Dendritic cell treated with granulocyte-macrophage colony-stimulating factor and Interleukin-4, amounts not matched to agents 40 ng/mL and 50 ng/mL, for 4 days (primary cell): Measurements from ENCODE around the gene NAV2.

ENCODE experiments used
- H3K27ac Mint-ChIP-seq: one replicate; pipeline ENCODE4 v1.8.0; 2022; ENCODE audit warnings: mild to moderate bottlenecking, mixed read lengths
- H3K27me3 Mint-ChIP-seq: one replicate; pipeline ENCODE4 v1.8.0; 2022; ENCODE audit warnings: mild to moderate bottlenecking, mixed read lengths
- H3K36me3 Mint-ChIP-seq: one replicate; pipeline ENCODE4 v1.8.0; 2022; ENCODE audit warnings: low read depth, mixed read lengths
- H3K4me1 Mint-ChIP-seq: one replicate; pipeline ENCODE4 v1.8.0; 2022; ENCODE audit warnings: low read depth, mixed read lengths
- H3K4me3 Mint-ChIP-seq: one replicate; pipeline ENCODE4 v1.8.0; 2022; ENCODE audit warnings: mild to moderate bottlenecking, moderate library complexity, mixed read lengths
- H3K9me3 Mint-ChIP-seq: one replicate; pipeline ENCODE4 v1.8.0; 2022; ENCODE audit warnings: mixed read lengths
- intact Hi-C: fragments of 100-400 bp; cut with micrococcal nuclease; formaldehyde crosslinking; loops from one replicate; pipeline ENCODE4 v1.15.0; 2022

NAV2 gene

DNA sequence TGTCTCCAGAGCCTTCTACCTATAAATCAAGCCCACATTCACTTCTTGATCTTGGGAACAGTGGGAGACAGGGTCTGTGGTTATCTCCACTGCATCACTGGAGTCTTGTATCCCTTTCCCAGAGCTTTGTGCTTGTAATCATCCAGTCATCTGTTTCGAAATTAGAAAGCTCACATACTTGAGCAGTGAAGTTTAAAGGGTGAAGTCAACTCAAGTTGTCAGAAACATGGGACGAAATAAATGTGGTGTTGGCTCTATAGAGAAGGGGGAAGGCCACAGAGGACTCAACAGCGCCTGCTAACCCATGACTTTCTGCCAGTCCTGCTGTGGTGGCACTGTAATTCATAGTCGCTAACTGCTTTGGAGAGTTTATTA lies 250.2 kb downstream of the NAV2 start:
- intact Hi-C loops, result no loop called here
- no peak overlapping the region for H3K27ac Mint-ChIP-seq
- H3K4me1 Mint-ChIP-seq, result no peaks in the 10 kb centered on the region
- H3K9me3 Mint-ChIP-seq, result no peaks in the 10 kb centered on the region
- H3K27me3 Mint-ChIP-seq, result peaks cover 4% of the 10 kb centered on the region
- no peak overlapping the region for H3K4me3 Mint-ChIP-seq
- no peaks in the 10 kb centered on the region for H3K36me3 Mint-ChIP-seq

DNA sequence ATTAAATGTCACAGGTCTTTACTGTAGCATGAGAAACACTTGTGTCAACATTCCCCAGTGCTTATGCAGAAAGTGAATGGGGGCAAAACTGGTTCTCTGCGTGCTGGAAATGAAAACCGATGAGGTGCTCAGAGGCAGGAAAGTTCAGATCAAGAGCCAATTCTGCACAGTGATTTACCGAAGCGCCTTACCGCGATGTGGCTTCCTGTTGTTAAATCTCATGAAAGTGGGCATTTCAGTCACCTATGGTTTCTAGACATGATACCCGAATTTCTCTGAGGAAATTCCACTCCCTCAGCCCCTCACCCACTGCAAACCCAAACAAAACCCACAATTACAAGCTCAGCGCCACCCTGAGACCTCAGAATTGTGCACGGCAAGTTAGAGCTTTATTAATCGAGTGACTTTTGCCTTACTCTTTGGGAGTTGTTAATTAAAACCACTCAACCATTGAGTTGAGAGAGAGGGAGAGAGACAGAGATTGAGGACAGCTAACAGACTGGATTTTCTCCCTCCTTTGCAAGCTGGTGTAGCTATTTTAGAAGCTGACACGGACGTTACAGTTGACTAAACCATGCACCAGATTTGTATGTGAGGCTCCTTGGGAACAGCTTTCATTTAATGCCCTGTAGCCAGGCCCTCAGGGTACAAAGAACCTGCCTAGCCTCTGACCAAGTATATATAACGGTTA lies 251.2 kb downstream of the NAV2 start:
- peaks cover 4% of the 10 kb centered on the region for H3K27me3 Mint-ChIP-seq
- H3K9me3 Mint-ChIP-seq, result no peaks in the 10 kb centered on the region
- no peak overlapping the region for H3K4me3 Mint-ChIP-seq
- no peak overlapping the region for H3K27ac Mint-ChIP-seq
- intact Hi-C loops, result no loop called here
- H3K36me3 Mint-ChIP-seq, result no peaks in the 10 kb centered on the region
- H3K4me1 Mint-ChIP-seq, result no peaks in the 10 kb centered on the region

DNA sequence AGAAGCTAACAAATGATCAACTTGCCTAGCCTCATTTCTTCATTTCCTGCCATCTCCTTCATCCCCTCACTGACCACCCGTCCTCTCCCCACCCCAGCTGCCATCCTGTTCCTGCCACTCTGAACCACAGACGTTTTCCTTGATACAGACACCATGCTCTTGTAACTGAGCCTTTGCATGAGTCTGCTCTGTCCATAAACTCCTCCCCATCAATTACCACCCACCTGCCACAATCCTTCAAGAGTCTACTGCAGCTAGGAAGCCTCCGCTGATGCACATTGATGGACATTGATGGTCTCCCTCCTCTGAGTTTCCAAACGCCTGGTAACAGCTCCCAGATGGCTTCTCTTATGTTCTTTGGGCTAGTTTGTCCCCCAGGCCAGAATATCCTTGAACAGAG lies 253.8 kb downstream of the NAV2 start:
- intact Hi-C loops, result no loop called here
- Mint-ChIP-seq H3K9me3 (no peaks in the 10 kb centered on the region), H3K4me1 (no peaks in the 10 kb centered on the region), H3K27me3 (peaks cover 4% of the 10 kb centered on the region), H3K4me3 (no peak overlapping the region), H3K27ac (no peak overlapping the region), H3K36me3 (no peaks in the 10 kb centered on the region)

DNA sequence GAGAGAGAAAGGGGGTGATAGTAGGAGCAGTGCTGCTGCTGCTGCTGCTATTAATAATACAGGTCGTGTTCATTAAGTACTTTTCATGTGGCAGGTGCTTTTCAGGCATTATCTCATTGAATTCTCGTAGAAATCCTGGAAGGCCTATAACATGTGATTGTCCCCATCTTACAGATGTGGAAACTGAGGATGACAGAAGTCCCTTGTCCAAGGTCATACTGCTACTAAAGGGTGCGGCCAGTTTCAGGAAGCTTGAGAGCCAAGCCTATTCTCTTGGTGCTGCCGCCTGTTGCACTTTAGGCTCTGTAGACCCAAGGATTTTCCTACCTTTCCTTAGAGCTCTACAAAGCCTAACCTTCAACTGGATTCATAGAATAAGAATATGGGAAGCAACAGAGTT lies 254.3 kb downstream of the NAV2 start:
- Mint-ChIP-seq H3K36me3 (no peaks in the 10 kb centered on the region), H3K4me3 (no peak overlapping the region), H3K9me3 (no peaks in the 10 kb centered on the region), H3K4me1 (no peaks in the 10 kb centered on the region), H3K27me3 (peaks cover 4% of the 10 kb centered on the region), H3K27ac (no peak overlapping the region)
- intact Hi-C loops, result no loop called here

DNA sequence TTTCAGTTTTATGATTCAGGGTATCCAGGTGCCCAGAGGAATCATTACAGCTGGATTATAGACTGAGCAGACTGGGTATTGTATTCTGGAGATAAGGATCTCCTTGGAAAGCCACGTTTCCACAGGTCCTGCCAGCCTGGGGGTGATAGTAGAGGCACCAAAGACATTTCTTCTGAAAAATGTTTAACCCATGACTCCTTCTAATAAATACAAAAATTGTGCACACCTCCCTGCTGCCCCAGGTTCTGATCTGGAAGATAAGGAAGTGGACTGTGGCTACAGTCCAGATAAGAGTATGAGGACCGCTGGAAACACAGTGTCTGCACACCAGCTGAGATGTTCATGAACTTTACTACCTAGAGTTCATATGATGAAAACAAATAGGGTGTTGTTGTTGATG lies 255.2 kb downstream of the NAV2 start:
- Mint-ChIP-seq H3K27me3 (peaks cover 4% of the 10 kb centered on the region), H3K9me3 (no peaks in the 10 kb centered on the region), H3K4me3 (no peak overlapping the region), H3K27ac (no peak overlapping the region), H3K4me1 (no peaks in the 10 kb centered on the region), H3K36me3 (no peaks in the 10 kb centered on the region)
- intact Hi-C loops, result no loop called here

DNA sequence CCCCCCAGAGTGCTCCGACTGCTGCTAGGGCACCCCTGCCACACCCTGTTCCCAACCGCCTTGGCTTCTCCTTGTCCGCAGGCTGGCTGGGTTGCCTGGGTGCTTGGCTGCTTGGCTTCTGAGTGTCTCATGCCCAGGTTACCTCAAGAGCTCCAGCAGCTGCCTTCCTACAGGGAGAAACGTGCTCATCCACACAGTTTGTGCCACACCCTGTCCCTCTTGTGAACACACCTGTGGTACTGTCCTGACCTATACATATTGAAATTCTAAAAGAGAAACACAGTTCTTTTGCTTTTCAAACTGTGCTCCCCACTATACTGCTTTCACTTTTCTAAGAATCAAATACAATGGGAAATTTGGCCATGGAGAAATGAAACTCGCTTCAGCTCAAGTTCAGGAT lies 256.2 kb downstream of the NAV2 start:
- H3K27ac Mint-ChIP-seq, result no peak overlapping the region
- no peaks in the 10 kb centered on the region for H3K4me1 Mint-ChIP-seq
- no peak overlapping the region for H3K4me3 Mint-ChIP-seq
- peaks cover 2% of the 10 kb centered on the region for H3K27me3 Mint-ChIP-seq
- no peaks in the 10 kb centered on the region for H3K36me3 Mint-ChIP-seq
- intact Hi-C loops, result no loop called here
- no peaks in the 10 kb centered on the region for H3K9me3 Mint-ChIP-seq

DNA sequence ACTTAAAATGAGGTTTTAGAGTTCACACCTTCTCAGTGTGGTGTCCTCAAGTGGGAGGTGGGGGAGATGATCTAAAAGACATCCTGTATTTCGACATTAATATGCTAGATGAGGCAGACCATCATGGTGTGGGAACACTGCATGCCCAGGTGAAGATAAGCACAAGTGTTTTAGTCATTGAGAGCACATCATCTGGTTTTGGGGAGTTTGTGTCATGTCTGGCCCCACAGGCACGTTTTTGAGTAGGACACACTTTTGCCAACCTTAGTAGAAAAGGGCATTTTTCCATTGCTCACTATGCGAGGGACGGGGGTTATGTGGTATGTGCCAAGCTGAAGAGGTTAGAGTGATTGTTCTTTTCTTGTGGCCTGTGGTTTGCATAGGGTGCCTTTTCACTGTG lies 258.3 kb downstream of the NAV2 start:
- H3K4me1 Mint-ChIP-seq, result no peaks in the 10 kb centered on the region
- intact Hi-C loops, result no loop called here
- H3K4me3 Mint-ChIP-seq, result no peak overlapping the region
- no peak overlapping the region for H3K27ac Mint-ChIP-seq
- no peaks in the 10 kb centered on the region for H3K9me3 Mint-ChIP-seq
- no peaks in the 10 kb centered on the region for H3K36me3 Mint-ChIP-seq
- no peaks in the 10 kb centered on the region for H3K27me3 Mint-ChIP-seq

DNA sequence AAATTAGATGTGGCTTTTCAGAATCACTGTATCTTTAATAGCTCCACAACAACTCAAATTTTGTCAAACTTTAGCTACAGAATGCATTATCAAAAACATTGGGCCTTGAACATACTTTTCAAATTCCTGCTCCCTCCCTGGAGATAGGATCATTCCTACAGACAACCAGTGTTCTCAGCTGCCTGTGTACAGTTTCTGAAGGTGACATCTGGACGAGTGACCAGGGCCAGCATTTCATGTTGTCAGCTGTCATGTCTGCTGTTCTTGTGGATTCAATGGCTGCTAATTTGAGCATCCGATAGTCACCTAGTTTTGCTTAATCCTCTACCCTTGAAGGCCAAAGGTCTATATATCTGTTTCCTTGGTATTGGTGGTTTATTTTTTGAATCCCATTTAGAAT lies 259.5 kb downstream of the NAV2 start:
- Mint-ChIP-seq H3K27ac (no peak overlapping the region), H3K4me3 (no peak overlapping the region), H3K9me3 (no peaks in the 10 kb centered on the region), H3K4me1 (no peaks in the 10 kb centered on the region), H3K36me3 (no peaks in the 10 kb centered on the region), H3K27me3 (no peaks in the 10 kb centered on the region)
- intact Hi-C loops, result no loop called here

DNA sequence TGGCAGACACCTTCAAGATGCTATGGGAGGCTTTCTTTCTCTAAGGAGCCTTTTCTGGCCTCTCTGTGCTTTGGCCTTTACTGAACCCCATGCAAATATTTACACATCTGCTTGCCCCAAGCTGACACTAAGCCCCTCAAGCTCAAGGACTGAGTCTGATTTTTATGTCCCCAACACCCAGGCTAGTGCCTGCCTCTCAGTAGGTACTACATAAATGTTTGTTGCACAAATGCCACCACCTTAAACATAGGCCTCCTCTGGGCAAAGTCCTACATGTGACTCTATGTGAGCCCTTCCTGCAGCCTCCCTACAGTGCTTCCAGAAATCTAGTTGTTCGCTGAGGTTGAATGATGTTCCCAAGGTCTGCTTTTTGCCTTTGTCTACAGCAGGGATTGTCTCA lies 260.0 kb downstream of the NAV2 start:
- Mint-ChIP-seq H3K4me1 (no peaks in the 10 kb centered on the region), H3K4me3 (no peak overlapping the region), H3K36me3 (no peaks in the 10 kb centered on the region), H3K9me3 (no peaks in the 10 kb centered on the region), H3K27ac (no peak overlapping the region), H3K27me3 (no peaks in the 10 kb centered on the region)
- intact Hi-C loops, result no loop called here

DNA sequence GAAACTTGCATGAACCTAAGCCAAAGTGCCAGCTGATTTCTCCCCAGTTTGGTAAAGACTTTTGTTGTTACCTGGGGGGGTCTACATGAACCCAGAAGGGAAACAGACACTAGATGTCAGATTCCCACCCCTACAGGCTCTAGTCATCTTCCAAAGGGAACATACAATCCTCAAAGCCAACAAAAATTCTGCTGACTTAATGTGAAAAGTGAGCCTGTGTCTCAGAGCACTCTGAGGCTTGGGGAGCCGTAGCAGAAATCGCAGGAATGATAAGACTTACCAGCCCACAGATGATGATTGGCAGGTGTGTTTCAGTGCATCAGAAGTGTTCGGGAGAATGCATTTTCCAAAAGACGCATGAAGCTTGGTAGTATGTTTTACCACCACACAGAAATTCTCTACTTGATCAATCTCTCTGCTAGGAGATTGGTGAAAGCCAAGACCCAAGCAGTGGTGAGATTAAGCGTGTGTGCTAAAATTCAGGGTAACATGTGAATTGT lies 260.5 kb downstream of the NAV2 start:
- H3K27ac Mint-ChIP-seq, result no peak overlapping the region
- no peaks in the 10 kb centered on the region for H3K4me1 Mint-ChIP-seq
- no peaks in the 10 kb centered on the region for H3K36me3 Mint-ChIP-seq
- H3K4me3 Mint-ChIP-seq, result no peak overlapping the region
- no peaks in the 10 kb centered on the region for H3K9me3 Mint-ChIP-seq
- intact Hi-C loops, result no loop called here
- H3K27me3 Mint-ChIP-seq, result no peaks in the 10 kb centered on the region

DNA sequence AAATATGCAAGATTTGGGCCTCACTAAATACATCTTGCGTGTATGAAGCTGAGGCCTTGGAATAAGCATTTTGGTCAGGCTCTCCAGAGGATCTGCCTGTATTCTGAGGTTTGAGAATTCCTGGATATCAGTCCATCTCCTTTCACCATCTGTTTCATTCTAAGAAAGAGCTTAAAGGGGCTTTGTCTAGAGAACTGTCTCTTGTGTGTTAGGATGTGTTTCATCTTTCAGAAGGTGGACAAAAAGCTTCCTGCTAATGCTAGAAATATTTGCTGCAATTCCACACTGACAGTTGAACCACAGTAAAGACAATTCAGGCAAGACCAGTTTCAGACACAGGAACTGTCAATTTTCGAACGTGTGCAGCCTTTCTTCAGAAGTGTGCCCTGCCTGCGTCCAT lies 262.2 kb downstream of the NAV2 start:
- Mint-ChIP-seq H3K4me1 (no peaks in the 10 kb centered on the region), H3K9me3 (no peaks in the 10 kb centered on the region), H3K4me3 (no peak overlapping the region), H3K27me3 (no peaks in the 10 kb centered on the region), H3K27ac (no peak overlapping the region), H3K36me3 (no peaks in the 10 kb centered on the region)
- intact Hi-C loops, result no loop called here

DNA sequence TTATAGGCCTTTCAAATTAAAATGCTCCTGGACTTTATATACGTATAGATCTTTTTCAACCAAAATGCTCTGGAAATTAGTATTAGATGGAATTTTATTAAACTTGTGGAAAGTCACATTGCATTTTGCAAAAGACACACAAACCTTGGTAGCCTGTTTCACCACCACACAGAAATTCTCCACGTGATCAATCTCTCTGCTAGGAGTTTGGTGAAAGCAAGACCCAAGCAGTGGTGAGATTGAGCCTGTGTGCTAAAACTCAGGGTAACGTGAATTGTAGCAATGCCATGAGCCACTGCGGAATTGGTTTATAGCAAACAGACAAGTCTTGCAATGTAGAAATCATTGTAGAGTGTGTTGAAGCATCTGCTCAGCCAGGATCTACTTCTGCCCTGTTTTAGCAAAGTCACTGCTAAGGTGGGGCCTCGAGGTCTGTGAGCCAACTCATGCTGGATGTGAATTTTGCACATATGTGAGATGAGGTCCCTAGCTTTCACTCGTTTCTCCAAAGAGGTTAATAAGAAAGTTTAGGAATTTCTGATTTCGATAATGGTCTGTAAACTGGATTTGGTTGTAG lies 262.9 kb downstream of the NAV2 start:
- no peaks in the 10 kb centered on the region for H3K36me3 Mint-ChIP-seq
- H3K4me3 Mint-ChIP-seq, result no peak overlapping the region
- no peaks in the 10 kb centered on the region for H3K27me3 Mint-ChIP-seq
- no peaks in the 10 kb centered on the region for H3K4me1 Mint-ChIP-seq
- no peak overlapping the region for H3K27ac Mint-ChIP-seq
- intact Hi-C loops, result no loop called here
- H3K9me3 Mint-ChIP-seq, result no peaks in the 10 kb centered on the region

DNA sequence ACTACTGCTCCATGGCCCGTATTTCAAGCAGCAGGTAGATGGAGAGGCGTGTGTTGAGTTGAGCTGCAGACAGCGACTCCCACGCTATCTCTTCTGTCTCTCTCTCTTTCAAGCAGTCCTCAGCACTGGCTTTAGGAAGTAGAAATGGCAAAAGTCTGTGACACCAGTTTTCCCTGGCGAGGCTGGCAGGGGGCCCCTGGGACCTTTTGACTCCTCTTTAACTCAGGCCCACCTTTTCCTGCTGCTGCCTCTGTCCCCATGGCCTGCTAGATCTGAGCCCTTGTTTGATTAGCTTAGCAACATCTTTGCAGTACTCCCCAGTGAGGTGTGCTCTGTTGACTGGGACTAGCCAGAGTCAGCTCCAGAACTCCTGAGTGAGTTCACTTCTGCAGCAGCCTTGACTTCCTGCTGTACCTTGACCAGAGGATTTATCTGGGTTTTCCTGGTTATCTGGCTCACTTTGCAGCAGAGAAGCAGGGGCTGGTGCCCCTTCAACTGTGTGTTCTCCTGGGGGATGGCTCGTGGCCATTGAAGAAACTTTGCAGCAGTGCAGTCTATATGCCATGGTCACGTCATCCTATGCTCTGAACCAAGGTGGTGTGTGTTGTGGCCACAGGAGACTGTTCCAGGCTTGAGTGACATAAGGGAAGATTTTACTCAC lies 263.8 kb downstream of the NAV2 start:
- Mint-ChIP-seq H3K9me3 (no peaks in the 10 kb centered on the region), H3K27me3 (no peaks in the 10 kb centered on the region), H3K27ac (no peak overlapping the region), H3K36me3 (no peaks in the 10 kb centered on the region), H3K4me1 (no peaks in the 10 kb centered on the region), H3K4me3 (no peak overlapping the region)
- intact Hi-C loops, result no loop called here

DNA sequence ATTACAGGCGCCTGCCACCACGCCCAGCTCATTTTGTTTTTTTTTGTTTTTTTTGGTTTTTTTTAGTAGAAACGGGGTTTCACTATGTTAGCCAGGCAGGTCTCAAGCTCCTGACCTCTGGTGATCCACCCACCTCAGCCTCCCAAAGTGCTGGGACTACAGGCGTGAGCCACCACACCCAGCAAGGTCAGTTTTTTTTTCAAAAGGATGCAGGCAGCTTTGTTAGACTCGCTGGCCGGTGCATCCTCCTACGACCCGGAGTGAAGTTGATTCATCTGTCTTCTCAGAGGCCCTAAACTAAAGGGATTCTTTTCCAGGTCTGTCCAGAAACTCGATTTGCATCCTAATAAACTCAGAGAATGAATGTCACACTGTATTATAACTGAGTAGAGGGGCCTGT lies 265.3 kb downstream of the NAV2 start:
- H3K27me3 Mint-ChIP-seq, result no peaks in the 10 kb centered on the region
- intact Hi-C loops, result no loop called here
- no peaks in the 10 kb centered on the region for H3K4me1 Mint-ChIP-seq
- no peak overlapping the region for H3K4me3 Mint-ChIP-seq
- no peaks in the 10 kb centered on the region for H3K36me3 Mint-ChIP-seq
- H3K27ac Mint-ChIP-seq, result no peak overlapping the region
- no peaks in the 10 kb centered on the region for H3K9me3 Mint-ChIP-seq
